CD4-positive, alpha-beta T cell treated with Interleukin-6 at 100 ng/mL for 8 hours (primary cell): ENCODE results near the gene CLCN4.

ENCODE experiments used
- DNase-seq: peaks from one replicate; pipeline ENCODE4 v3.0.0-alpha.2; 2020; ENCODE audit warnings: mixed read lengths, low spot score

CLCN4 gene

DNA sequence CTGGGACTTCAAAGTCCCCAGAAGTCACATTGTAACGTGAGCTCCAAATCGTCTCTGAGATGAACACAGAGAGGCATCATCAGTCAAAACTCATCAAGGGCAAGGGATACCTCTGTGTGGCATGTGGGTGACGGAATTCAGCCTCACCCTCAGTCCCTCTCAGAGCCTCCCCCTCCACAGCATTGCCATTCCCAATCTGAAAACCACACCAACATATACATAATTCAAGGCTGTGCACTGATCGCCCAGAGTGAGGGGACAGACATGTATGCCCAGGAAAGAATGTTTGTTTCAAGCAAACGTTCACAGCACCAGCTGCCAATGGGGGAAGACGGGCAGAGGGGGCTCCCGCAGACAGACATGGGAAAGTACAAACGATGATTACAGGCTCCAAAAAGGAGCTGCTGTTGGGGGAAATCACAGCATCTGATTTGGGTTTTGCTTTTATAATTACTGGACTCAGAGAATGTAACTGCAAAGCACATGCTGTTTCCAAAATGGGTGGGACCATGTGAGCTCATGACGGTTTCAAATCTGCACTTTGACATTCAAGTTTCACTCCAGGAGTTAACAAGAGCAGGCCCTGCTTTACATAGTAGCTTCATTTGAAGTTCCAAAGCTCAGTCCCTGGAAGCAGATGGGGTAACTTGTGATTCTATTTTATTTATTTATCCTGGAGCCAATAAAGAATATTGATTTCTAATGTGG lies 88.3 kb downstream of the CLCN4 start:
- DNase-seq = no peak

DNA sequence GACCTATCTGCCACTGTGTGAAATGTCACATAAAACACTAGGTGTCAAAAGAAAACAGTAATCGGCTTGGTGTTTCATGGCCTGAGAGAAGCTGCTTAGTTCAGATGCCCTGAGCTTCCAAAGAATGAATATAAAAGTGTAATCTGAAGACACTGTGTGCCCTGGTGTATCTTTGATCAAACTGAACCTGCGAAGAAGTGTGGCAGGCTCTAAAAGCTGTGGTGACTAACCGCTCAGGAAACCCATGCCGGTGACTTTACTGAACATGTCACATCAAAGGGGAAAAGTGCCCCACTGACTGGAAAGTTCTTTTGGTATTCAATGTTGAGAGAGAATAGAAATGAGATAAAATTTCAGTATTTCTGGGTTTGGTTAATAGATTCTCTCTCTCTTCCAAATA lies 89.1 kb downstream of the CLCN4 start:
- no peak for DNase-seq

DNA sequence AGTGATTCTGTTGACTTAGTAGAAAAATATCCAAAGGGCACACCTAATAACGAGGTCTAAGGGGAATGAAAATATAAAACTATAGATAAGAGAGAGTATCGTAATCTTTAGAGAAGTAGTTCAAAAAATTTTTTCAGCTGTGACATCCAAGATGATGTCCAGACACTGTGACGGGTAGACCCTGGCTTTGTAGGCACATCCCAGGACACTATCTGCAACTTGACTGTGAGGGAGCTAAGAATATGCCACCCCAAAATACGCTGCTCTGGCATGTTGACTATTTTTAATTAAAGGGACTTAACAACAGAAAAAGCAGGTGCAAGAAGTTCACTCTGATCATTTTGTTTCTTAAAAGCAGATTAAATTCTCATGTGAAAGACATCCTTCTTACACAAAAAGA lies 89.5 kb downstream of the CLCN4 start:
- no peak for DNase-seq

DNA sequence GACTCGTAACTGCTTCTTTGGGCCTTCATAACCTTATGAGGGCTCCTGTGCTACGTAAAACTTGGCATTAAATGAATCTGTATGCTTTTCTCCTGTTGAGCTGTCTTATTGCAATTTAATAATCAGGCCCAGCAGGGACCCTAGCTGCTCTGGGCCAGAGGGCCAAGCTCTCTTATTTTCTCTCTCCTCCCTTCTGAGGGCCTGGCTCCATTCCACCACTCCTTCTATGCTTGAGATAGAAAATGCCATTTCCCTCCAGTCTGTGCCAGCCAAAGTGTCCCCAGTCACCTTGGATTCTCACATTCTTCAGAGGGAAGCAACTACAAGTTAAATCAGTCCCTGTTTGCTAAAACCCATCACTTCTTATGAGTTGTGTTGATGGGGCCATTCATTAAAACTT lies 90.1 kb downstream of the CLCN4 start:
- DNase-seq = no peak

DNA sequence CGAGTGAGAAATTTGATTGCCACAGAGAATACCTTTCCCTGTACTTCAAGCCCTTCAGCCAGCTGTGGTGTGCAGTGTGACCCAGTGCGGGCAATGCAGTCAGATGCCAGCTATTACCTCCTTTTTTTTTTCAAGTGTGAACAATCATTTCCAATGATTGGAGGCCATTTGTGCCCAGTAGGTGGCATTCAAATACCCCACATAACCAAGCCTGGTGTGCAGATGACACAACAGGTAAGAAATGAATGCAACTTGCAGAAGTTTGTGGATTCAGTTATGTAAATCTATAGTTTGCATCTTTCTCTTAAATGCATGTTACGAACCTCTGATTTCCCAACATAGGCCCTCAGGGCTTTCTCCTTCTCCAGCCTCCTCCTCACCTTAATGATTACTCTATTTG lies 98.0 kb downstream of the CLCN4 start:
- DNase-seq = no peak

DNA sequence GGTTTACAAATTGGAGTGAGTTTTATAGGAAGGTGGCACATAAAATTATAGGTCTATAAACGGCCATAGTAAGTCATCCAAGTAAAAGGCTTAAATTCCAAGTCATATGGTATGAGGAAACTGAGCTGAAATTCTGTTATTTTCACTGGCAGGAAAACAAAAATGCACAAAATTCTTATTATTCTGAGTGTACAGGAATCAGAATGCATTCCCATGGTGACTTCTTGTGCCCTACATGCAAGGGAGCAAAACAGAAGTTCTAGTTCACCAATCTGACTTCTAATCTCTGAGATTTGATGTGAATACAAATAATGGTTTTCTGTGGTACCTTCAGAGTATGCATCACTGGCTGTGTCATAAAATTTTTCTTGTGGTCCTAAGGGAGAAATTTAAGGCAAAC lies 102.9 kb downstream of the CLCN4 start:
- DNase-seq = no peak

DNA sequence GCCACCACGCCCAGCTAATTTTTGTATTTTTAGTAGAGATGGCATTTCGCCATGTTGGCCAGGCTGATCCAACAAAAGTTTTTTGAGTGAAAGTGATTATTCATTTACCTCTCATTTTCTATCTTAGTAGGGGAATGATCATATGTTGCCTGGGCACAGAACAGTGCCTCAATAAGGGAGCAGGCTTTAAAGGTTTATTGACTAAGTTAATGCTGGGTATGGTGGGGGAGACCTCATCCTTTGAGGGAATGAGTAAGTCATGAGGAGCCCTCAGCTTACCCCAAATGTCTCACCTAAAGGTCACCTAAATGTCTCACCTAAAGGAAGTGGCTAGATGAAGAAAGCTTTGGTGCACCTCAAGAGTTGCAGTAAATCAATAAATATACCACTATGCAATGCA lies 109.0 kb downstream of the CLCN4 start:
- DNase-seq = no peak

DNA sequence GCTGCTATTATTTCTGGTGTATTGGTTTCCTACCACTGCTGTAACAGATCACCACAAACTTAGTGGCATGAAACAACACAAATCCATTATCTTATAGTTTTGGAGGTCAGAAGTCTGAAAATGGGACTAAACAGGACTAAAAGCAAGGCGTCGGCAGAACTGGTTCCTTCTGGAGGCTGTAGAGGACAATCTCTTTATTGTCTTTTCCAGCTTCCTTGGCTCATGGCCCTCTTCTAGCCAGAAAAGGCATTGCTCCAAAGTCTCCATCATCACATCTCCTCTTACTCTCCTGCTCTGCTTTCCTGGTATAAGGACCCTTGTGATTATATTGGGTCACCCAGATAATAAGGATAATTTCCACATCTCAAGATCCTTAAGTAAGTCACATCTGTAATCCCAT lies 121.9 kb downstream of the CLCN4 start:
- DNase-seq = no peak

DNA sequence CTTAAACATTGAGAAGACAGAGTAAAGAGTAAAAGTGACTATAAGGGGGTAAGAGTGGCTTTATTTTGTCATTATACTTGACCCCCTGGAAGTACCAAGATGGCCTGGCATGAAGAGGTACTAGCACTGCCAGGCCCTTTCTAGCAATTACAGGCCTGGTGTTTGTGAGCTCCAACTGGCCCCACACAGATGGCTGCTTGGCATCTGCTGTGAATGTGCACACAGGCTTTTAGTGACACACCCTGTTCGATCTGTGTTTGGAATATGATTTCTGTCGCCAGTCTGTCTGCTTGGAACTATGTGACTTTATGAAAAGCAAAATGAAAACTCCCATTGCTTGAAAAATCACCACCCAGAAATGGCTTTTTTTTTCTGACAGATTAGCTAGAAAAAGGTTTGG lies 123.3 kb downstream of the CLCN4 start:
- no peak for DNase-seq

DNA sequence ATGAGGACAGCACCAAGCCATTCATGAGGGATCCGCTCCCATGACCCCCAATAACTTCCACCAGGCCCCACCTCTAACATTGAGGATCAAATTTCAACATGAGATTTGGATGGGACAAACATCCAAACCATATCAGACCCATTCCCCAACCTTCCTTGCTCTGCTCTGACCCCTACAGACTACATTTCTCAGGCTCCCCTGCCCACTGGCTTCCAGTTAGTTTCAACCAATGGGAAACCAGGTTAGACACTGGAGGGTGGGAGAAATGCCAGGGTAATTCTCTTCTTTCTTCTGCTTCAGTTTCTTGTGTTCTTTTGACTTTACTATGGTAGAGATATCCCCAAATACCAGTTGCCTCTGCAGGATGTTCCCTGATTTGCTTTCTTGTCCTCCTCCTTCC lies 125.7 kb downstream of the CLCN4 start:
- DNase-seq = no peak

DNA sequence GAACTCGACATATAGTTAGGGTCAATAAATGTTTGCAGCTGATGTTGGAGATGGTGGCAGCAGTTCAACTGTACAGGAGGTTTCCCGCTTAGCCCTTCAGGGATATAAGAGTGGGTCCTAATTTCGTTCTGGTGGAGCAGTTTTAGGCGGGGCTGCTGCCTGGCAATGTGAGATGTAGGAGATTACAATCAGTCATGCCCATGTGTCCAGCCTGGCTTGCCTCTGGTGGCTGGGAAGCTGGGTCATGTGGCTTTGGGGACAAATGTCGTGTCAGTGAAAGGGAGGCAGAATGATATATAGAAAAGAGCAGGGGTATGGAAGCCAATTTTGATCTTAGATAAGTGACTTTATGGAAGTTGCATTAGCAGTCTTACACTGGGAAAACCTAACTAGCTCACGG lies 129.4 kb downstream of the CLCN4 start:
- no peak for DNase-seq
